GM23248 (cell line): Measurements from ENCODE around the gene DPPA4. TPM values are rescaled to one million over a fixed set of nuclear protein-coding genes. Genes with fewer than 3 reads are reported as not detected.

ENCODE experiments used
- DNase-seq: peaks from one replicate; pipeline ENCODE4 v3.0.0-alpha.2; 2015
- H2AFZ ChIP-seq: fragments of 200-600 bp; sonication (generic); 2 replicates; pipeline ENCODE4 v1.6.1; 2016; ENCODE audit warnings: antibody characterized with exemption
- H3F3A ChIP-seq: fragments of 200-600 bp; sonication (generic); 2 replicates; pipeline ENCODE4 v1.6.1; 2016; ENCODE audit warnings: mild to moderate bottlenecking, antibody characterized with exemption, mixed run types; ENCODE audit not compliant: insufficient read depth
- H3K27ac ChIP-seq: fragments of 200-600 bp; sonication (generic); 2 replicates; pipeline ENCODE4 v1.5.1; 2016; ENCODE audit warnings: mild to moderate bottlenecking
- H3K27me3 ChIP-seq: fragments of 200-600 bp; sonication (generic); replicated peaks from 2 replicates; pipeline ENCODE4 v1.6.1; 2016; ENCODE audit warnings: mild to moderate bottlenecking; ENCODE audit not compliant: insufficient read depth
- H3K36me3 ChIP-seq: fragments of 200-600 bp; sonication (generic); 2 replicates; pipeline ENCODE4 v1.6.1; 2016; ENCODE audit warnings: low read depth, mild to moderate bottlenecking
- H3K4me1 ChIP-seq: fragments of 200-600 bp; sonication (generic); 2 replicates; pipeline ENCODE4 v1.6.1; 2016; ENCODE audit warnings: mild to moderate bottlenecking; ENCODE audit not compliant: insufficient read depth
- H3K4me2 ChIP-seq: fragments of 200-600 bp; sonication (generic); one replicate; pipeline ENCODE4 v1.6.1; 2016; ENCODE audit warnings: mild to moderate bottlenecking; ENCODE audit not compliant: unreplicated experiment
- H3K4me3 ChIP-seq: fragments of 200-600 bp; sonication (generic); 2 replicates; pipeline ENCODE4 v1.5.1; 2016; ENCODE audit warnings: mild to moderate bottlenecking
- H3K79me2 ChIP-seq: fragments of 200-600 bp; sonication (generic); 2 replicates; pipeline ENCODE4 v1.6.1; 2016; ENCODE audit warnings: mild to moderate bottlenecking; ENCODE audit not compliant: insufficient read depth
- H3K9ac ChIP-seq: fragments of 200-600 bp; sonication (generic); 2 replicates; pipeline ENCODE4 v1.6.1; 2016; ENCODE audit warnings: mild to moderate bottlenecking
- H3K9me2 ChIP-seq: fragments of 200-600 bp; sonication (generic); 2 replicates; pipeline ENCODE4 v1.6.1; 2016; ENCODE audit warnings: mixed run types, mild to moderate bottlenecking, moderate library complexity; ENCODE audit not compliant: insufficient read depth
- H3K9me3 ChIP-seq: fragments of 200-600 bp; sonication (generic); one replicate; pipeline ENCODE4 v1.6.1; 2017; ENCODE audit warnings: low read depth
- H4K20me1 ChIP-seq: fragments of 200-600 bp; sonication (generic); 2 replicates; pipeline ENCODE4 v1.6.0; 2016; ENCODE audit not compliant: insufficient read depth
- EZH2 ChIP-seq: fragments of 200-600 bp; sonication (generic); IDR thresholded peaks from 2 replicates; pipeline ENCODE4 v1.6.1; 2018; ENCODE audit warnings: antibody characterized with exemption, mild to moderate bottlenecking; ENCODE audit not compliant: insufficient read depth, poor library complexity, severe bottlenecking
- EZH2phosphoT487 ChIP-seq: fragments of 200-600 bp; sonication (generic); IDR thresholded peaks from 2 replicates; pipeline ENCODE4 v1.6.1; 2018; ENCODE audit warnings: antibody characterized with exemption, moderate library complexity, mild to moderate bottlenecking, low read depth; ENCODE audit not compliant: insufficient read depth
- WGBS, 2 experiments: methylation state at CpG; one replicate each; pipeline ENCODE4 v1.1.6; 2015 to 2017; ENCODE audit warnings: low lambda C conversion rate in 2 of 2, low coverage in 1 of 2; ENCODE audit errors: missing lambda C conversion rate in 2 of 2; 5-methylcytosine and 5-hydroxymethylcytosine counted together
- in situ Hi-C: fragments of 300-500 bp; cut with MboI; formaldehyde crosslinking; loops from 2 replicates; pipeline ENCODE4 v1.15.0; 2020
- polyA plus RNA-seq: library from polyadenylated mRNA; unstranded; fragments of >200 nt; fragmentation: Nextera tagmentation; extraction: Ambion mirVana; gene quantifications from 2 replicates; pipeline ENCODE4 v1.2.1, GENCODE V29; 2016
- total RNA-seq: library from RNA; depleted of rRNA; stranded (reverse); fragments of >200 nt; shearing (Covaris generic); gene quantifications from 2 replicates; pipeline ENCODE4 v1.2.3, GENCODE V29; 2014

The DPPA4 gene
- total and polyA plus RNA-seq, 2 experiments from 2014 or later, result 0.15 TPM; not detected in 1

- Histone ChIP-seq H3K27ac (no peak overlapping the region), H2AFZ (no peak overlapping the region), H3K79me2 (no peaks in the 10 kb centered on the region), H3K4me2 (no peak overlapping the region), H3K4me3 (no peak overlapping the region), H3K9me2 (no peaks in the 10 kb centered on the region), H4K20me1 (no peaks in the 10 kb centered on the region), H3K4me1 (no peaks in the 10 kb centered on the region), H3F3A (no peaks in the 10 kb centered on the region), H3K9me3 (no peaks in the 10 kb centered on the region), H3K27me3 (no peaks in the 10 kb centered on the region), H3K9ac (no peak overlapping the region), H3K36me3 (no peaks in the 10 kb centered on the region)
- WGBS, 2 experiments, result 17 to 20% methylated on average over 3 of the region's 3 CpGs
- in situ Hi-C loops, result no loop called here
- no peak for DNase-seq
- TF ChIP-seq EZH2phosphoT487 (no peak), EZH2 (no peak)
These were observed 9.1 kb downstream of the DPPA4 start for GRCh38 chr3:109328202-109328601.

GRCh38 chr3:109325657-109326056 lies 11.7 kb downstream of the DPPA4 start:
- Histone ChIP-seq H3F3A (no peaks in the 10 kb centered on the region), H4K20me1 (no peaks in the 10 kb centered on the region), H3K9ac (no peak overlapping the region), H3K9me3 (no peaks in the 10 kb centered on the region), H3K4me3 (no peak overlapping the region), H3K79me2 (no peaks in the 10 kb centered on the region), H3K4me2 (no peak overlapping the region), H3K9me2 (no peaks in the 10 kb centered on the region), H3K4me1 (no peaks in the 10 kb centered on the region), H3K27ac (no peak overlapping the region), H3K27me3 (no peaks in the 10 kb centered on the region), H3K36me3 (no peaks in the 10 kb centered on the region), H2AFZ (no peak overlapping the region)
- TF ChIP-seq EZH2, result no peak
- 11 to 21% methylated on average over 3 of the region's 3 CpGs for WGBS, 2 experiments
- no peak for DNase-seq
- in situ Hi-C loops, result no loop called here

GRCh38 chr3:109325109-109325508 lies 12.2 kb downstream of the DPPA4 start:
- TF ChIP-seq EZH2, result no peak
- TF ChIP-seq EZH2phosphoT487, result no peak
- WGBS, 2 experiments, result 43 to 61% methylated on average over 5 of the region's 5 CpGs
- Histone ChIP-seq H2AFZ (no peak overlapping the region), H3K27ac (no peak overlapping the region), H3K9me2 (no peaks in the 10 kb centered on the region), H3K79me2 (no peaks in the 10 kb centered on the region), H3F3A (no peaks in the 10 kb centered on the region), H4K20me1 (no peaks in the 10 kb centered on the region), H3K9me3 (no peaks in the 10 kb centered on the region), H3K4me3 (no peak overlapping the region), H3K4me2 (no peak overlapping the region), H3K4me1 (no peaks in the 10 kb centered on the region), H3K9ac (no peak overlapping the region), H3K36me3 (no peaks in the 10 kb centered on the region), H3K27me3 (no peaks in the 10 kb centered on the region)
- DNase-seq, result no peak
- in situ Hi-C loops, result no loop called here

GRCh38 chr3:109316162-109316730 lies 21.1 kb downstream of the DPPA4 start, which contains the start of gene DPPA2:
TSS of gene DPPA2 (minus strand) at chr3:109316517. CDS start at chr3:109314542, 1,975 bp downstream.
- in situ Hi-C loops, result no loop called here
- no peaks in the 10 kb centered on the region for H4K20me1 ChIP-seq
- no peaks in the 10 kb centered on the region for H3K36me3 ChIP-seq
- no peak for DNase-seq
- H3K27me3 ChIP-seq, result no peaks in the 10 kb centered on the region
- no peaks in the 10 kb centered on the region for H3F3A ChIP-seq
- no peak within 1 kb of the TSS for H2AFZ ChIP-seq
- H3K9me2 ChIP-seq, result no peaks in the 10 kb centered on the region
- H3K9me3 ChIP-seq, result no peaks in the 10 kb centered on the region
- no peak within 1 kb of the TSS for H3K4me3 ChIP-seq
- no peaks in the 10 kb centered on the region for H3K4me1 ChIP-seq
- H3K27ac ChIP-seq, result no peak within 1 kb of the TSS
- no peak within 1 kb of the TSS for H3K4me2 ChIP-seq
- TF ChIP-seq EZH2 (no peak), EZH2phosphoT487 (no peak)
- H3K79me2 ChIP-seq, result no peaks in the 10 kb centered on the region
- no peak within 1 kb of the TSS for H3K9ac ChIP-seq
- WGBS, 2 experiments, result 64% methylated on average over 20 to 21 of the region's 21 CpGs

GRCh38 chr3:109313061-109313460 lies 24.3 kb downstream of the DPPA4 start:
- no peak for DNase-seq
- Histone ChIP-seq H3F3A (no peaks in the 10 kb centered on the region), H3K27ac (no peak overlapping the region), H3K9me3 (no peaks in the 10 kb centered on the region), H3K4me1 (no peaks in the 10 kb centered on the region), H3K9ac (no peak overlapping the region), H3K36me3 (no peaks in the 10 kb centered on the region), H3K9me2 (no peaks in the 10 kb centered on the region), H3K79me2 (no peaks in the 10 kb centered on the region), H4K20me1 (no peaks in the 10 kb centered on the region), H2AFZ (no peak overlapping the region), H3K27me3 (no peaks in the 10 kb centered on the region), H3K4me2 (no peak overlapping the region), H3K4me3 (no peak overlapping the region)
- TF ChIP-seq EZH2 (no peak), EZH2phosphoT487 (no peak)
- WGBS, 2 experiments, result 65 to 67% methylated on average over 1 of the region's 1 CpG
- in situ Hi-C loops, result no loop called here
